T-helper 2 cell (primary cell): ENCODE results near the gene ADAMTS3.
"Not testable (repeated sequence)": the region's sequence is repeated elsewhere in the genome, so short reads cannot be mapped to it uniquely, and the experiment has no call there.

Experiments
- DNase-seq, 5 experiments: peaks; one replicate each; pipeline versions ENCODE4 v3.0.0 to v3.0.0-alpha.2; 2012 to 2022

ADAMTS3 gene

GRCh38 chr4:72467633-72468032 lies 101.4 kb downstream of the ADAMTS3 start:
- no peak for DNase-seq

- no peak for DNase-seq
Observed at GRCh38 chr4:72463724-72464123, 105.3 kb downstream of the ADAMTS3 start.

- no peak for DNase-seq
Observed at GRCh38 chr4:72457158-72457557, 111.9 kb downstream of the ADAMTS3 start.

DNA sequence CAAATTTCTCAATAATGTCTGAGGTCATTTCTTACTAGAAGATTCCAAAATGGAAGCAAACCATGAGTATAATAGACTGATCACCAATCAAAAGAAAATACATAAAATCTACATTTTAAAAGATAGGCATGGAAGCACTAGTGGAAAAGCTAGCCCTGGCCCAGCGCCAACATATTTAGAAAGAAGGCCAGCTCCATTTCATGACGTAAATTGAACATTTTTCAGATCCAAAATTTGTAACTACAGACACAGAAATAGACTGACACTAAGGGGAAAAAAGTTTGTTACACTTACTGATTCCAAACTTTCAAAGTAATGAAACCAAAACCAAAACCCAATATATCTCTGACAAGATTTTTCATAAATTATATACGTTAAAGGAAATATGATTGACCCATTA lies 117.7 kb downstream of the ADAMTS3 start:
- no peak for DNase-seq

- no peak for DNase-seq
Observed at GRCh38 chr4:72449705-72450104, 119.3 kb downstream of the ADAMTS3 start.

- no peak for DNase-seq
Observed at GRCh38 chr4:72448231-72448630, 120.8 kb downstream of the ADAMTS3 start.

GRCh38 chr4:72446353-72447055 lies 122.5 kb downstream of the ADAMTS3 start:
- no peak for DNase-seq

DNA sequence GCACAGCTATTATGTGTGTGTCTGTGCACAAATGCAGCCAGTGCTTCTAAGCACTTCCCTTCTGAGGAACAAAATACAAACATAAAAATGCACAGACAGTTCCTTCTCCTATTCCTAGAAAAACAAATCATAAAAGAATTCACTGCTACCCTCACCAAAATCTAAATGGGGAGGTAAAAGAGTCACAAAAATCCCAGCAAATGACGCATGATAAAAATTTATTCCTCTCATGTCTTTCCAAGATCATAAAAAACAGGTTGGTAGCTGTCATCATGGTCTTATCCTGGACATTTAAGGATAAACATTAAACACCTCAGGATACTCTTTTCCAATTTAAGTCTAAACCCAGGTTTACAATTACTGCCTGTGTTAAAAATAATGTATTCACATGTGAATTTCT lies 124.9 kb downstream of the ADAMTS3 start:
- no peak for DNase-seq

- DNase-seq, result no peak
Observed at GRCh38 chr4:72442715-72443114, 126.3 kb downstream of the ADAMTS3 start.

DNA sequence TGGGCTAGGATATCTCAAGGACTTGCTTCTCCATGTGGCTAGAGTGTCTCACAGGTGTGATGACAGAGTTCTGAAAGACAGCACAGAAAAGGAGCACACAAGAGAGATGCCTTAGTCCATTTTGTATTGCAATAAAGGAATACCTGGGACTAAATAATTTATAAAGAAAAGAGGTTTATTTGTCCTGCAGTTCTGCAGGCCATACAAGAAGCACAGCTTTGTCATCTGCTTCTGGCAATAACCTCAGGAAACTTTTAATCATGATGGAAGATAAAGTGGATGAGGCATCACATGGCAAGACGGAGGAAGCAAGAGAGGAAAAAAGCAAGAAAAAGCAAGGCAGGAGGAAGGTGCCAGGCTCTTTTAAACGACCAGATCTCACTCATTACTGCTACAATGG lies 126.9 kb downstream of the ADAMTS3 start:
- no peak for DNase-seq

- no peak for DNase-seq
Observed at GRCh38 chr4:72440386-72440785, 128.6 kb downstream of the ADAMTS3 start.

- no peak for DNase-seq
Observed at GRCh38 chr4:72432975-72433374, 136.0 kb downstream of the ADAMTS3 start.

GRCh38 chr4:72432282-72432681 lies 136.7 kb downstream of the ADAMTS3 start:
- no peak for DNase-seq

DNA sequence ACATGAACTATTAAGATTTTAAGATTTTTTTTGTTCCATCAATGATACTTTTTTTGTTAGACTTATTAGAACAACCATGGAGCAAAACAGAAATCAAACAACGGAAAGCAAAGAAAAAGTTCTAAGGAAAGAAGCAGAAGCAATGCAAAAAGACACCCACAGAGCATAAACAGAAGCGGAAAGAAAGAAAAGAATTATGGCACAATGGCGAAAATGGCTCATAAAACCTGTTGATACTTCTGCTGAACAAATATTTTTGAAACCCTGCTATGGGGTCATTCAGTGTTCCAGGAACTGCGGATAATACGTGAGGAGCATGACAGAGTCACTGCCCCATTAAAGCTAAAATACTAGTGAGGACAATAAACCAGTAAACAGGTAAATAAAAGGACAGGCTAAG lies 138.0 kb downstream of the ADAMTS3 start:
- DNase-seq, result no peak

GRCh38 chr4:72430050-72430449 lies 139.0 kb downstream of the ADAMTS3 start:
- no peak for DNase-seq

DNA sequence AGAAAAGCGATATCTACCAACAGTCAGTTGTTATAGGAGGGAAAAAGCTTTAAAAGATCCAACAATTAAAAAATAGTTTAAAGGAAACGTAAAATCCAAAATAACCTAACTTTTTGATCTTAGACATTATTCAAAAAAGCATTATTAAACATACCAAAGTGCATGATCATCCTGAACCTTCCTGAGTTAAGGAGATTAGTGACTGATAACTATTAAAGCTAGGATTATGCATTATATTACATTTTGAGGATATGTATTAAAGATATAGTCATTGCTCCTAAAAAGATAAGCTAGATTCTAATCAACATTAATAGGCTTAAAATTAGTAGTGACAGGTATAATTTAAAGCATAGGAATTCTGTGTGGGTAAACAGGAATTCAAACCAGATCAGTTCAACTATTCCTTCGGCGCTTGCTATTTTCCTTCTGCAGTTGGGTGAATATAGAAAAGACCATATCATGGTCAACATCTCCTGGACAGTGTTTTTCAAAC lies 139.6 kb downstream of the ADAMTS3 start:
- no peak for DNase-seq

GRCh38 chr4:72427057-72427456 lies 142.0 kb downstream of the ADAMTS3 start:
- DNase-seq, result no peak

DNA sequence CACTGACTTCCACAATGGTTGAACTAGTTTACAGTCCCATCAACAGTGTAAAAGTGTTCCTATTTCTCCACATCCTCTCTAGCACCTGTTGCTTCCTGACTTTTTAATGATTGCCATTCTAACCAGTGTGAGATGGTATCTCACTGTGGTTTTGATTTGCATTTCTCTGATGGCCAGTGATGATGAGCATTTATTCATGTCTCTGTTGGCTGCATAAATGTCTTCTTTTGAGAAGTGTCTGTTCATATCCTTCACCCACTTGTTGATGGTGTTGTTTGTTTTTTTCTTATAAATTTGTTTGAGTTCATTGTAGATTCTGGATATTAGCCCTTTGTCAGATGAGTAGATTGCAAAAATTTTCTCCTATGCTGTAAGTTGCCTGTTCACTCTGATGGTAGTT lies 143.1 kb downstream of the ADAMTS3 start:
- DNase-seq, result not testable (repeated sequence)

DNA sequence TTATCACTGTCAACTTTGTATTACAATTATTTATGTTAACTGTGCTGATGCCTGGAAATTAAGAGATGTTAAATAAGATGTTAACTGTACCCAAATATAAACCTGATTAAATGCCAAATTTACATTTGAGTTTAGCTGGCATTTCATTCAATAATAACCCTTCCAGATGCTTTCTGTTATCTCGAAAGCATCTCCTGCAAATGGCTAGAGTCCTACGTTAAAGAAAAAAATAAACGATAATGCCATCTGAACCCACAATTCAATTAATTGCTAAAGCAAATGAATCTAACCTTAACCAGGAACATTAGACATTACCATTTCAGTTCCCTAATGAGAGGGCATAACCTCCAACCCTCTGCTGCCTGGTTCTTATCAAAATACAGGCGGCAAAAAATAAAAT lies 145.0 kb downstream of the ADAMTS3 start:
- no peak for DNase-seq

GRCh38 chr4:72422416-72422815 lies 146.6 kb downstream of the ADAMTS3 start:
- no peak for DNase-seq

GRCh38 chr4:72418458-72418857 lies 150.6 kb downstream of the ADAMTS3 start:
- DNase-seq, result no peak

- no peak for DNase-seq
Observed at GRCh38 chr4:72410158-72410557, 158.9 kb downstream of the ADAMTS3 start.

- DNase-seq, result no peak
Observed at GRCh38 chr4:72408568-72408967, 160.5 kb downstream of the ADAMTS3 start.

DNA sequence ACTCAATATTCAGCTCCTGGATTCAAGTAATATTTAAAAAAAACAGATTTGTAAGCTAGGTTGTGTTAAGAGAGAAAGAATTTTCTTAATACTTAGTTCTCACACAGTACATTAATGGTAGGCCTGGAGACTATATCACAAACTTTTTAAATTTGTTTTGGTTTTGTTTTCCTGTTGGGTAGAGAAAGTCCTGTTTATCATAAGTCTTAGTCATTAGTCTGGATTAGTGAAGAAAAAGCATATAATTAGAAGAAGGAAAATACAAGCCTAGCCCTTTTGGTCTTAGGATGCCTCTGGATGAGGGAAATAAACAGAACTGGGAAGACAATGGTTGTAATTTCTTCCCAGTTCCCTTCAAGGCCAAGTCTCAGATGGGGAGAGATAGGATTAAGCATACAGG lies 163.6 kb downstream of the ADAMTS3 start:
- no peak for DNase-seq

DNA sequence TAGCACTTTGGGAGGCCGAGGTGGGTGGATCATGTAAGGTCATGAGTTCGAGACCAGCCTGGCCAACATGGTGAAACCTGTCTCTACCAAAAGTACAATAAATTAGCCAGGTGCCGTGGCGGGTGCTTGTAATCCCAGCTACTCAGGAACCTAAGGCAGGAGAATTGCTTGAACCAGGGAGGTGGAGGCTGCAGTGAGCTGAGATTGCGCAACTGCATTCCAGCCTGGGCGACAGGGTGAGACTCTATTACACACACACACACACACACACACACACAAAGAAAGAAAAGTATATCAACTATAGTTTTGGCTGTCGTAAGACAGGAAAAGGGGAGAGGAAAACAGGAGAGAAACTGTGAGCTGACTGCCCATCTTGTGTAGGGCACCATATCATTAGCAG lies 171.7 kb downstream of the ADAMTS3 start:
- DNase-seq, result no peak
